ENCODE results near the gene CRYZL1.

DNA sequence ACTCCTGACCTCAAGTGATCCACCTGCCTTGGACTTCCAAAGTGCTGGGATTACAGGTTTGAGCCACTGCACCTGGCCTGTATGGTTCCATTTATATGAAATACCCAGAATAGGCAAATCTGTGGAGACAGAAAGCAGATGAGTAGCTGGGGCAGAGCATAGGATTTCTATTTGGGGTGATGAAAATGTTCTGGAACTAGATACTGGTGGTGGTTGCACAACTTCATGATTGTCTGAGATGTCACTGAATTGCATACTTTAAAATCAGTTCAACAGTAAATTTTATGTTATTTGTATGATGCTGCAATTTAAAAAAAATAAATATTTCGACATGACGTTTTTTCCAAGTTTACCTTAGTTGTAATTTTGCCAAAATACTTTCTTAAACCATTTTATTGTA, 24.6 kb upstream of the CRYZL1 start:
- TF ChIP-seq CTCF (IDR thresholded peaks at IDR 0.05 in 2 of 3, conservative IDR thresholded peaks at IDR 0.05 in 1 of 3; ENCODE audit: borderline replicate concordance in 1 of 3, insufficient read depth in 1 of 3, low read depth in 2 of 3, low read length in 2 of 3) (no peak), EZH2 (IDR thresholded peaks at IDR 0.05) (no peak), TCF7L2 (IDR thresholded peaks at IDR 0.05; ENCODE audit: borderline replicate concordance, extremely low read depth, insufficient read depth, insufficient read length) (no peak), EZH2phosphoT487 (IDR thresholded peaks at IDR 0.05; ENCODE audit: borderline replicate concordance) (no peak)

All from HCT116 (cell line).